Panc1 (cell line): ENCODE data around the gene SORBS1. TPM values are rescaled to one million over a fixed set of nuclear protein-coding genes. Genes with fewer than 3 reads are reported as not detected.

Experiments used
- ATAC-seq: fragments of 200-7000 bp; cut with Tn5 transposase; 2 replicates; pipeline ENCODE4 v1.9.1; 2020; ENCODE audit warnings: mild to moderate bottlenecking, moderate library complexity
- BruUV-seq: library from RNA; stranded (reverse); fragments of 400-500 nt; replicated peaks from 2 replicates; lab custom pipeline; 2021; lab: Mats Ljungman, UMichigan
- CTCF ChIA-PET: fragments of 300-600 bp; sonication (Branson Sonifier 250); formaldehyde crosslinking; loops from one replicate; lab custom pipeline; 2022; ENCODE audit warnings: antibody characterized with exemption; lab: Charles Lee
- POLR2A ChIA-PET: fragments of 300-600 bp; sonication (Branson Sonifier 250); formaldehyde crosslinking; loops from one replicate; lab custom pipeline; 2022; ENCODE audit warnings: antibody characterized with exemption; lab: Charles Lee
- DNase-seq: peaks from one replicate; pipeline ENCODE4 v3.0.0-alpha.2; 2010; ENCODE audit warnings: low read depth, low spot score
- H3K27ac ChIP-seq: 2 replicates; pipeline ENCODE4 v1.5.1; 2011; ENCODE audit warnings: mild to moderate bottlenecking, low read length, inconsistent platforms
- H3K27me3 ChIP-seq: fragments of 200-500 bp; sonication (Bioruptor generic); 2 replicates; pipeline ENCODE4 v1.6.0; 2014; ENCODE audit warnings: low read length, inconsistent platforms; ENCODE audit not compliant: control insufficient read depth, insufficient read depth
- H3K36me3 ChIP-seq: fragments of 200-500 bp; sonication (Bioruptor generic); 2 replicates; pipeline ENCODE4 v1.5.1; 2014; ENCODE audit warnings: inconsistent platforms, mild to moderate bottlenecking, low read length, moderate library complexity; ENCODE audit not compliant: control insufficient read depth, insufficient read depth
- H3K4me1 ChIP-seq: 2 replicates; pipeline ENCODE4 v1.5.1; 2011; ENCODE audit warnings: inconsistent platforms, mild to moderate bottlenecking, low read length, moderate library complexity; ENCODE audit not compliant: control insufficient read depth, insufficient read depth
- H3K4me3 ChIP-seq, 2 experiments: 2 replicates each; pipeline ENCODE4 v1.5.1; 2011 to 2012; ENCODE audit warnings: low read depth in 2 of 2, low read length in 2 of 2, mild to moderate bottlenecking in 2 of 2, inconsistent platforms in 1 of 2, moderate library complexity in 1 of 2
- H3K9me3 ChIP-seq: fragments of 200-500 bp; sonication (Bioruptor generic); 2 replicates; pipeline ENCODE4 v1.5.1; 2014; ENCODE audit warnings: low read depth, mild to moderate bottlenecking, inconsistent platforms, low read length, moderate library complexity; ENCODE audit not compliant: control insufficient read depth, insufficient read depth
- POLR2AphosphoS5 ChIP-seq: IDR thresholded peaks from 2 replicates; pipeline ENCODE4 v1.6.1; 2012; ENCODE audit warnings: mild to moderate bottlenecking, low read depth, low read length, moderate library complexity
- SIN3A ChIP-seq: IDR thresholded peaks from 2 replicates; pipeline ENCODE4 v1.6.1; 2012; ENCODE audit warnings: low read depth, mild to moderate bottlenecking, low read length, moderate library complexity, borderline replicate concordance; ENCODE audit not compliant: insufficient read depth
- TCF7L2 ChIP-seq: IDR thresholded peaks from 2 replicates; pipeline ENCODE4 v1.6.1; 2011; ENCODE audit warnings: mild to moderate bottlenecking, low read depth, low read length, inconsistent platforms
- in situ Hi-C: cut with HindIII; loops from 2 replicates; pipeline ENCODE4 v1.10.0; 2016; ENCODE audit warnings: low sequenced_read_pairs, low pct_unique_long_range_greater_than_20kb
- intact Hi-C: fragments of 100-400 bp; cut with micrococcal nuclease; formaldehyde crosslinking; loops from one replicate; pipeline ENCODE4 v1.10.0; 2022; ENCODE audit not compliant: unreplicated experiment
- total RNA-seq: library from RNA; stranded (reverse); gene quantifications from one replicate; pipeline ENCODE4 v1.2.1, GENCODE V29; 2021; ENCODE audit not compliant: unreplicated experiment
- TF ChIP-seq, protein P1 (sequence below): fragments of 450-650 bp; IDR thresholded peaks from 2 replicates; pipeline ENCODE4 v1.5.1; 2017; ENCODE audit warnings: mild to moderate bottlenecking
- TF ChIP-seq, protein P2 (sequence below), 2 experiments: IDR thresholded peaks; 2 replicates each; pipeline ENCODE4 v1.6.1; 2011 to 2012; ENCODE audit warnings: low read depth in 2 of 2, control low read depth in 1 of 2, low read length in 1 of 2, mild to moderate bottlenecking in 1 of 2, moderate library complexity in 1 of 2; ENCODE audit not compliant: insufficient read depth in 1 of 2

SORBS1 gene
- total RNA-seq, 1 experiment from 2014 or later: 29.4 TPM

DNA sequence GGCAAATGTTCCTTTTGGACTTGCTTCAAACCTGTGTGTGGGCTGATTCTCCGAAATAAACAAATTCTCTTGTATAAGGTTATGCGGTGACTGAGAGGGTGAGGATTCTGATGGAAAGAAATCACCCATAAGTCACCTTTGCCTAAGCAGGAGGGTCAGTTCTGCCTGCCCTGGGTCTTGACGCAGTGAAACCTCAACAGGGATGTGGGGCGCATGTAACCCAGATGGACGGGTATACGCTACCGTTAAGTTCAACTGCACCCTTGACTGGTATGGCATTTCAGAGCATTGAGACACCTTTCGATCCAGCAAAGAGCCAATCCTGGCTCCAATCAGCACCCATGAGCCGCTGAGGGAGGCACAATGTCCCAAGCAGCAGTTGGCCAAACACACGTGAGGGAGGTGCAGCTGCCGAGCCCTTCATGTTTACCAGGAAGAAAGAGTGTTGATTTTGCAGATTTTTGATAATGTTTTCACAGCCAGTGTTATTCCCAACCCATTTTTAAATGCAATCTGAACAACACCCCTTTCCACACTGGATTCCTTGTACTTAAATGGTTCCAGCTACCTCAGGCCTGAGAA lies 48.1 kb downstream of the SORBS1 start:
- peak overlapping the region; percentile 85 for H3K27ac ChIP-seq
- in situ Hi-C loops: no loop called here
- ChIA-PET CTCF (no interaction called here), POLR2A (interaction anchor here (0.6 kb wide), 1 partner anchor 121 kb away, joined by 3 read pairs; no protein-coding TSS in a partner anchor)
- ATAC-seq (no peak), DNase-seq (no peak)
- H3K9me3 ChIP-seq: no peaks in the 10 kb centered on the region
- peaks cover 77% of the 10 kb centered on the region for H3K4me1 ChIP-seq
- TF ChIP-seq POLR2AphosphoS5: no peak
- TF ChIP-seq SIN3A: no peak
- TF ChIP-seq, protein P1, sequence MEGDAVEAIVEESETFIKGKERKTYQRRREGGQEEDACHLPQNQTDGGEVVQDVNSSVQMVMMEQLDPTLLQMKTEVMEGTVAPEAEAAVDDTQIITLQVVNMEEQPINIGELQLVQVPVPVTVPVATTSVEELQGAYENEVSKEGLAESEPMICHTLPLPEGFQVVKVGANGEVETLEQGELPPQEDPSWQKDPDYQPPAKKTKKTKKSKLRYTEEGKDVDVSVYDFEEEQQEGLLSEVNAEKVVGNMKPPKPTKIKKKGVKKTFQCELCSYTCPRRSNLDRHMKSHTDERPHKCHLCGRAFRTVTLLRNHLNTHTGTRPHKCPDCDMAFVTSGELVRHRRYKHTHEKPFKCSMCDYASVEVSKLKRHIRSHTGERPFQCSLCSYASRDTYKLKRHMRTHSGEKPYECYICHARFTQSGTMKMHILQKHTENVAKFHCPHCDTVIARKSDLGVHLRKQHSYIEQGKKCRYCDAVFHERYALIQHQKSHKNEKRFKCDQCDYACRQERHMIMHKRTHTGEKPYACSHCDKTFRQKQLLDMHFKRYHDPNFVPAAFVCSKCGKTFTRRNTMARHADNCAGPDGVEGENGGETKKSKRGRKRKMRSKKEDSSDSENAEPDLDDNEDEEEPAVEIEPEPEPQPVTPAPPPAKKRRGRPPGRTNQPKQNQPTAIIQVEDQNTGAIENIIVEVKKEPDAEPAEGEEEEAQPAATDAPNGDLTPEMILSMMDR: no peak
- TF ChIP-seq, protein P2, sequence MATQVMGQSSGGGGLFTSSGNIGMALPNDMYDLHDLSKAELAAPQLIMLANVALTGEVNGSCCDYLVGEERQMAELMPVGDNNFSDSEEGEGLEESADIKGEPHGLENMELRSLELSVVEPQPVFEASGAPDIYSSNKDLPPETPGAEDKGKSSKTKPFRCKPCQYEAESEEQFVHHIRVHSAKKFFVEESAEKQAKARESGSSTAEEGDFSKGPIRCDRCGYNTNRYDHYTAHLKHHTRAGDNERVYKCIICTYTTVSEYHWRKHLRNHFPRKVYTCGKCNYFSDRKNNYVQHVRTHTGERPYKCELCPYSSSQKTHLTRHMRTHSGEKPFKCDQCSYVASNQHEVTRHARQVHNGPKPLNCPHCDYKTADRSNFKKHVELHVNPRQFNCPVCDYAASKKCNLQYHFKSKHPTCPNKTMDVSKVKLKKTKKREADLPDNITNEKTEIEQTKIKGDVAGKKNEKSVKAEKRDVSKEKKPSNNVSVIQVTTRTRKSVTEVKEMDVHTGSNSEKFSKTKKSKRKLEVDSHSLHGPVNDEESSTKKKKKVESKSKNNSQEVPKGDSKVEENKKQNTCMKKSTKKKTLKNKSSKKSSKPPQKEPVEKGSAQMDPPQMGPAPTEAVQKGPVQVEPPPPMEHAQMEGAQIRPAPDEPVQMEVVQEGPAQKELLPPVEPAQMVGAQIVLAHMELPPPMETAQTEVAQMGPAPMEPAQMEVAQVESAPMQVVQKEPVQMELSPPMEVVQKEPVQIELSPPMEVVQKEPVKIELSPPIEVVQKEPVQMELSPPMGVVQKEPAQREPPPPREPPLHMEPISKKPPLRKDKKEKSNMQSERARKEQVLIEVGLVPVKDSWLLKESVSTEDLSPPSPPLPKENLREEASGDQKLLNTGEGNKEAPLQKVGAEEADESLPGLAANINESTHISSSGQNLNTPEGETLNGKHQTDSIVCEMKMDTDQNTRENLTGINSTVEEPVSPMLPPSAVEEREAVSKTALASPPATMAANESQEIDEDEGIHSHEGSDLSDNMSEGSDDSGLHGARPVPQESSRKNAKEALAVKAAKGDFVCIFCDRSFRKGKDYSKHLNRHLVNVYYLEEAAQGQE (IDR thresholded peaks at IDR 0.05; ENCODE audit: insufficient read depth in 1 of 2, low read depth in 2 of 2, low read length in 1 of 2): no peak
- TF ChIP-seq TCF7L2: no peak
- no peaks in the 10 kb centered on the region for H3K27me3 ChIP-seq
- BruUV-seq: no TSS peak
- H3K36me3 ChIP-seq: no peaks in the 10 kb centered on the region
- no peak overlapping the region for H3K4me3 ChIP-seq
- intact Hi-C loops: no loop called here

DNA sequence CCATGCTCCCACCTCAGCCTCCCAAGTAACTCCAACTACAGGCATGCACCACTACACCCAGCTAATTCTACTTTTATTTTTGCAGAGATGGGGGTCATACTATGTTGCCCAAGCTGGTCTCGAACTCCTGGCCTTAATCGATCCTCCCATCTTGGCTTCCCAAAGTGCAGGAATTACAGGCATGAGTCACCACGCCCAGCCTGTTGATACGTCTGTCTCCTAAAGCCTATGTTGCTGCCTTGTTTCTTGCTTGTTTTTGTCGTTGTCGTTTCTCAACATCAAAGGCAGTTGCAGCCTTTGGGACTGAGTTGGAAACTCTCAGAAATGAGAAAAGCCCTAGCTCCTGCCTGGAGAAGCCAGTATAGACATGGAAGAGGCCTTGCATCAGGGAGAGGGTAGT lies 49.9 kb downstream of the SORBS1 start:
- CTCF ChIA-PET: no interaction called here
- Histone ChIP-seq H3K27ac (peak overlapping the region; percentile 85), H3K4me1 (peaks cover 59% of the 10 kb centered on the region), H3K4me3 (no peak overlapping the region), H3K27me3 (no peaks in the 10 kb centered on the region), H3K9me3 (no peaks in the 10 kb centered on the region), H3K36me3 (no peaks in the 10 kb centered on the region)
- no peak for TF ChIP-seq POLR2AphosphoS5
- TF ChIP-seq TCF7L2: peak; percentile 42; the same call in 1 of the 2 replicates
- DNase-seq (no peak), ATAC-seq (no peak)
- intact Hi-C loops (no loop called here), in situ Hi-C loops (no loop called here)
- BruUV-seq: no TSS peak
- POLR2A ChIA-PET: no interaction called here

DNA sequence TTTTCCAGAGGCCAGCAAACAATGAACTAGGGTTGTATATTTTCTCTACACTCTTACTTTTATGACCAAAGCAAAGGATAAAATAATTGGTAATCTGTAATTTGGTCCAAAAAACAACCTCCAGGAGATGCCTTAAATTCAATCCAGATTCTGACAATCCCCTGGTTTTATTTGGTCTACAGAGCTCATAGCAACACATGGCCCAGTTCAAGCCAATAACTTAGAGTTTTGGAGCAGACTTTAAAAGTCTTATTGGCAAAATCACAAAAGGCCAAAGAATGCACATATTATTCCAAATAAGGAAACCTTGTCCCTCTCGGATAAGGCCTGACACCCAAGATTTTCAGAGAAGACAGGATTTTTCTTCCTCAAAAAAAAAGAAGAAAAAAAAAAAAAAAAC lies 51.9 kb downstream of the SORBS1 start:
- CTCF ChIA-PET: no interaction called here
- DNase-seq: no peak
- in situ Hi-C loops: no loop called here
- POLR2A ChIA-PET: interaction anchor here (0.7 kb wide), 1 partner anchor 49 kb away, joined by 7 read pairs; no protein-coding TSS in a partner anchor
- TF ChIP-seq, protein P1: no peak
- TF ChIP-seq SIN3A (no peak), POLR2AphosphoS5 (no peak), TCF7L2 (no peak)
- TF ChIP-seq, protein P2 (IDR thresholded peaks at IDR 0.05; ENCODE audit: insufficient read depth in 1 of 2, low read depth in 2 of 2, low read length in 1 of 2): no peak
- intact Hi-C loops: no loop called here
- ATAC-seq: no peak
- BruUV-seq: no TSS peak
- Histone ChIP-seq H3K4me3 (no peak overlapping the region), H3K27me3 (no peaks in the 10 kb centered on the region), H3K27ac (peak overlapping the region; percentile 60), H3K9me3 (no peaks in the 10 kb centered on the region), H3K36me3 (no peaks in the 10 kb centered on the region), H3K4me1 (peaks cover 58% of the 10 kb centered on the region)
